Prostate gland (tissue), 2 donors: ENCODE results near the gene TPBGL. TPM values are rescaled to one million over a fixed set of nuclear protein-coding genes. Genes with fewer than 3 reads are reported as not detected.

ENCODE experiments used
- DNase-seq: peaks from one replicate; pipeline ENCODE4 v3.0.0-alpha.2; 2019; ENCODE audit warnings: low spot score
- H3K27ac ChIP-seq, 2 donors: fragments of 200-600 bp; sonication (generic); 2 replicates each; pipeline ENCODE4 v1.5.1; 2017 to 2019
- H3K27me3 ChIP-seq: fragments of 200-600 bp; sonication (generic); replicated peaks from 2 replicates; pipeline ENCODE4 v1.5.1; 2019; ENCODE audit not compliant: insufficient read depth
- H3K36me3 ChIP-seq, 2 donors: fragments of 200-600 bp; sonication (generic); 1 replicate in 1 of 2; 2 replicates in 1 of 2; pipeline versions ENCODE4 v1.5.1 to v1.8.1; 2017 to 2019
- H3K4me1 ChIP-seq: fragments of 200-600 bp; sonication (generic); replicated peaks from 2 replicates; pipeline ENCODE4 v1.5.1; 2019
- H3K4me3 ChIP-seq, 2 donors: fragments of 200-600 bp; sonication (generic); 2 replicates each; pipeline ENCODE4 v1.5.1; 2017 to 2019
- H3K9me3 ChIP-seq: fragments of 200-600 bp; sonication (generic); 2 replicates; pipeline ENCODE4 v1.5.1; 2017
- CTCF ChIP-seq, 4 experiments: fragments of 200-600 bp in 2 of 4; fragments of 450-650 bp in 2 of 4; sonication (generic) in 2 of 4; IDR thresholded peaks; 1 replicate in 3 of 4; 2 replicates in 1 of 4; pipeline ENCODE4 v1.5.1; 2016 to 2019; ENCODE audit warnings: antibody characterized with exemption in 4 of 4, mild to moderate bottlenecking in 2 of 4, moderate library complexity in 2 of 4
- POLR2A ChIP-seq: fragments of 450-650 bp; IDR thresholded peaks from one replicate; pipeline ENCODE4 v1.6.1; 2016; ENCODE audit warnings: antibody characterized with exemption, mild to moderate bottlenecking
- POLR2AphosphoS5 ChIP-seq: sonication (generic); formaldehyde crosslinking; IDR thresholded peaks from one replicate; pipeline ENCODE4 v1.6.1; 2017; ENCODE audit warnings: antibody characterized with exemption
- WGBS: methylation state at CpG from one replicate; pipeline ENCODE4 v1.1.5; 2018; 5-methylcytosine and 5-hydroxymethylcytosine counted together
- intact Hi-C: fragments of 100-400 bp; cut with DNase I; formaldehyde crosslinking; loops from one replicate; pipeline ENCODE4 v1.14.2; 2022
- total RNA-seq, 2 donors: library from RNA; depleted of rRNA; stranded (reverse); fragments of >200 nt; gene quantifications; one replicate each; pipeline ENCODE4 v1.1.0, GENCODE V29; 2016

The TPBGL gene
- total RNA-seq, 2 donors from 2014 or later = 0.68 to 8.3 TPM

GRCh38 chr11:75195167-75195962 is 45.2 kb upstream of the TPBGL start:
- WGBS = 67% methylated on average over 7 of the region's 7 CpGs

GRCh38 chr11:75196426-75196825 is 44.1 kb upstream of the TPBGL start:
- H3K4me1 ChIP-seq = peaks cover 3% of the 10 kb centered on the region
- no peaks in the 10 kb centered on the region for H3K27me3 ChIP-seq
- no peaks in the 10 kb centered on the region for H3K36me3 ChIP-seq
- TF ChIP-seq POLR2AphosphoS5 = no peak
- H3K9me3 ChIP-seq = no peaks in the 10 kb centered on the region
- intact Hi-C loops = no loop called here
- 77% methylated on average over 7 of the region's 8 CpGs for WGBS
- no peak for DNase-seq
- no peak overlapping the region for H3K27ac ChIP-seq
- H3K4me3 ChIP-seq = no peak overlapping the region

More at GRCh38 chr11:75195167-75195962, 45.2 kb upstream of the TPBGL start:
- no peak for TF ChIP-seq POLR2AphosphoS5
- TF ChIP-seq POLR2A = no peak
- Histone ChIP-seq H3K4me1 (peaks cover 3% of the 10 kb centered on the region), H3K4me3 (no peak overlapping the region), H3K9me3 (no peaks in the 10 kb centered on the region), H3K27ac (no peak overlapping the region), H3K36me3 (no peaks in the 10 kb centered on the region), H3K27me3 (no peaks in the 10 kb centered on the region)
- intact Hi-C loops = no loop called here
- DNase-seq = no peak

- Histone ChIP-seq H3K4me3 (no peak overlapping the region), H3K36me3 (no peaks in the 10 kb centered on the region), H3K27ac (no peak overlapping the region), H3K4me1 (peaks cover 3% of the 10 kb centered on the region), H3K9me3 (no peaks in the 10 kb centered on the region), H3K27me3 (no peaks in the 10 kb centered on the region)
- intact Hi-C loops = no loop called here
- DNase-seq = no peak
- TF ChIP-seq CTCF (IDR thresholded peaks at IDR 0.05) (no peak), POLR2A (no peak), POLR2AphosphoS5 (no peak)
- WGBS = 72% methylated on average over 4 of the region's 4 CpGs
Observed at GRCh38 chr11:75197512-75198277, 42.9 kb upstream of the TPBGL start.

- intact Hi-C loops = no loop called here
- WGBS = 61% methylated on average over 7 of the region's 7 CpGs
Observed at GRCh38 chr11:75198278-75198973, 42.1 kb upstream of the TPBGL start.

GRCh38 chr11:75199412-75199955 is 41.1 kb upstream of the TPBGL start:
- no peaks in the 10 kb centered on the region for H3K9me3 ChIP-seq
- TF ChIP-seq POLR2A = no peak
- no peak for TF ChIP-seq POLR2AphosphoS5
- TF ChIP-seq CTCF (IDR thresholded peaks at IDR 0.05) = no peak
- 85% methylated on average over 5 of the region's 5 CpGs for WGBS
- H3K27ac ChIP-seq = no peak overlapping the region
- DNase-seq = no peak
- peaks cover 3% of the 10 kb centered on the region for H3K4me1 ChIP-seq
- H3K4me3 ChIP-seq = no peak overlapping the region
- no peaks in the 10 kb centered on the region for H3K36me3 ChIP-seq
- intact Hi-C loops = no loop called here
- no peaks in the 10 kb centered on the region for H3K27me3 ChIP-seq

More at GRCh38 chr11:75198278-75198973, 42.1 kb upstream of the TPBGL start:
- no peak for TF ChIP-seq POLR2A
- TF ChIP-seq CTCF (IDR thresholded peaks at IDR 0.05) = no peak
- TF ChIP-seq POLR2AphosphoS5 = no peak
- DNase-seq = peak; percentile 30
- Histone ChIP-seq H3K27me3 (no peaks in the 10 kb centered on the region), H3K36me3 (no peaks in the 10 kb centered on the region), H3K4me3 (no peak overlapping the region), H3K9me3 (no peaks in the 10 kb centered on the region), H3K4me1 (peaks cover 3% of the 10 kb centered on the region), H3K27ac (no peak overlapping the region)
